Fibroblast of skin of abdomen (primary cell): ENCODE results near the gene SLC36A2.
A peak's percentile ranks its signal among the peaks of the same experiment; 100 is the strongest.

ENCODE experiments used
- DNase-seq: peaks from one replicate; pipeline ENCODE4 v3.0.0-alpha.2; 2013

Gene SLC36A2

GRCh38 chr5:151283120-151283825, 64.1 kb downstream of the SLC36A2 start:
- no peak for DNase-seq

- no peak for DNase-seq
Measured at GRCh38 chr5:151281001-151281639, 66.2 kb downstream of the SLC36A2 start.

- no peak for DNase-seq
Measured at GRCh38 chr5:151280443-151280842, 66.9 kb downstream of the SLC36A2 start.

GRCh38 chr5:151278845-151279244, 68.5 kb downstream of the SLC36A2 start:
- DNase-seq = no peak

- DNase-seq = no peak
Measured at GRCh38 chr5:151275803-151276202, 71.6 kb downstream of the SLC36A2 start.

- no peak for DNase-seq
Measured at GRCh38 chr5:151274666-151275065, 72.7 kb downstream of the SLC36A2 start.

GRCh38 chr5:151271336-151271735, 76.0 kb downstream of the SLC36A2 start:
- no peak for DNase-seq

- DNase-seq = peak; percentile 13
Measured at GRCh38 chr5:151270599-151270998, 76.8 kb downstream of the SLC36A2 start.

- DNase-seq = no peak
Measured at GRCh38 chr5:151267491-151268260, 79.7 kb downstream of the SLC36A2 start.
